HepG2 (cell line): Measurements from ENCODE around the gene MFNG. TPM values are rescaled to one million over a fixed set of nuclear protein-coding genes. Genes with fewer than 3 reads are reported as not detected.

Experiments
- ARNT2 ChIP-seq: sonication (generic); formaldehyde crosslinking; IDR thresholded peaks from 2 replicates; pipeline ENCODE4 v1.8.0; 2022; ENCODE audit warnings: mild to moderate bottlenecking, low read depth, missing genetic modification reagents, moderate library complexity
- CENPX ChIP-seq: sonication (generic); formaldehyde crosslinking; IDR thresholded peaks from 2 replicates; pipeline ENCODE4 v1.9.0; 2021; ENCODE audit warnings: mild to moderate bottlenecking, missing genetic modification reagents, moderate library complexity
- EED ChIP-seq: sonication (generic); formaldehyde crosslinking; IDR thresholded peaks from 2 replicates; pipeline ENCODE4 v1.5.0; 2020; ENCODE audit warnings: mild to moderate bottlenecking, missing genetic modification reagents
- ELK4 ChIP-seq: sonication (generic); formaldehyde crosslinking; IDR thresholded peaks from 2 replicates; pipeline ENCODE4 v1.9.0; 2021; ENCODE audit warnings: missing genetic modification reagents, borderline replicate concordance
- GATAD1 ChIP-seq: IDR thresholded peaks from 2 replicates; pipeline ENCODE4 v1.6.1; 2016; ENCODE audit warnings: missing genetic modification reagents, missing compliant biosample characterization
- HOXA3 ChIP-seq: sonication (generic); formaldehyde crosslinking; IDR thresholded peaks from 2 replicates; pipeline ENCODE4 v1.5.0; 2020; ENCODE audit warnings: missing genetic modification reagents
- MTA3 ChIP-seq: sonication (generic); formaldehyde crosslinking; IDR thresholded peaks from 2 replicates; pipeline ENCODE4 v1.4.0; 2020; ENCODE audit warnings: missing genetic modification reagents
- NFKB2 ChIP-seq: sonication (generic); formaldehyde crosslinking; IDR thresholded peaks from 2 replicates; pipeline ENCODE4 v1.4.0; 2020; ENCODE audit warnings: missing genetic modification reagents, borderline replicate concordance
- NFKBIZ ChIP-seq: IDR thresholded peaks from 2 replicates; pipeline ENCODE4 v1.6.1; 2018; ENCODE audit warnings: missing genetic modification reagents, missing compliant biosample characterization
- NR2F6 ChIP-seq, 2 experiments: IDR thresholded peaks; 2 replicates each; pipeline ENCODE4 v1.6.1; 2016; ENCODE audit warnings: antibody characterized with exemption in 1 of 2, mild to moderate bottlenecking in 1 of 2
- RBM39 ChIP-seq: fragments of 200-400 bp; formaldehyde crosslinking; IDR thresholded peaks from one replicate; pipeline ENCODE4 v1.6.1; 2018; ENCODE audit warnings: antibody characterized with exemption, mild to moderate bottlenecking, low read depth, low read length; ENCODE audit not compliant: poor library complexity, severe bottlenecking
- RFXANK ChIP-seq: IDR thresholded peaks from 2 replicates; pipeline ENCODE4 v1.6.1; 2016
- SETDB1 ChIP-seq: sonication (generic); formaldehyde crosslinking; IDR thresholded peaks from 2 replicates; pipeline ENCODE4 v1.5.1; 2020; ENCODE audit warnings: missing genetic modification reagents, mild to moderate bottlenecking, borderline replicate concordance
- TSC22D2 ChIP-seq: sonication (generic); formaldehyde crosslinking; IDR thresholded peaks from 2 replicates; pipeline ENCODE4 v1.5.1; 2020; ENCODE audit warnings: missing genetic modification reagents, mild to moderate bottlenecking, borderline replicate concordance
- ZFP37 ChIP-seq: sonication (generic); formaldehyde crosslinking; IDR thresholded peaks from 2 replicates; pipeline ENCODE4 v1.4.0; 2020; ENCODE audit warnings: missing genetic modification reagents, borderline replicate concordance
- ZNF24 ChIP-seq: fragments of 450-650 bp; IDR thresholded peaks from 2 replicates; pipeline ENCODE4 v1.6.1; 2017; ENCODE audit warnings: antibody characterized with exemption, mild to moderate bottlenecking
- ZNF576 ChIP-seq: sonication (generic); formaldehyde crosslinking; IDR thresholded peaks from 2 replicates; pipeline ENCODE4 v1.4.0; 2020; ENCODE audit warnings: mild to moderate bottlenecking, missing genetic modification reagents
- ZNF660 ChIP-seq: sonication (generic); formaldehyde crosslinking; IDR thresholded peaks from 2 replicates; pipeline ENCODE4 v1.5.1; 2020; ENCODE audit warnings: mild to moderate bottlenecking, low read depth, missing genetic modification reagents, borderline replicate concordance
- ZSCAN12 ChIP-seq: sonication (generic); formaldehyde crosslinking; IDR thresholded peaks from 2 replicates; pipeline ENCODE4 v1.9.0; 2021; ENCODE audit warnings: mild to moderate bottlenecking, missing genetic modification reagents
- polyA plus RNA-seq, 8 experiments: library from polyadenylated mRNA; depleted of rRNA in 3 of 8; stranded (reverse) in 7 of 8; unstranded in 1 of 8; fragments of >200 nt; fragmentation: Illumina TruSeq in 4 of 8; extraction: Trizol in 4 of 8; gene quantifications; 2 replicates each; pipeline versions ENCODE4 v1.2.1 to v1.2.3, GENCODE V29; 2011 to 2016; ENCODE audit warnings: low read depth in 4 of 8, missing spikeins in 1 of 8, mixed read lengths in 1 of 8; ENCODE audit not compliant: insufficient read depth in 1 of 8
- total RNA-seq, 5 experiments: library from RNA; depleted of rRNA; stranded (reverse); fragments of >200 nt; fragmentation: Illumina TruSeq; extraction: Trizol; gene quantifications; 2 replicates each; pipeline ENCODE4 v1.2.3, GENCODE V29; 2016; ENCODE audit warnings: low read depth in 1 of 5
- TF ChIP-seq, protein P1 (sequence below): sonication (generic); formaldehyde crosslinking; IDR thresholded peaks from 2 replicates; pipeline ENCODE4 v1.5.0; 2020; ENCODE audit warnings: missing genetic modification reagents, mild to moderate bottlenecking, borderline replicate concordance
- TF ChIP-seq, protein P2 (sequence below): sonication (generic); formaldehyde crosslinking; IDR thresholded peaks from 2 replicates; pipeline ENCODE4 v1.8.1; 2023; ENCODE audit warnings: mild to moderate bottlenecking, moderate library complexity, missing genetic modification reagents
- TF ChIP-seq, protein P3 (sequence below): sonication (generic); formaldehyde crosslinking; IDR thresholded peaks from 2 replicates; pipeline ENCODE4 v1.4.0; 2020; ENCODE audit warnings: low read depth, mild to moderate bottlenecking, missing genetic modification reagents
- TF ChIP-seq, protein P4 (sequence below): IDR thresholded peaks from 2 replicates; pipeline ENCODE4 v1.6.1; 2016

Gene MFNG
- total and polyA plus RNA-seq, 2 of the 13 experiments (the other 11 are each of a cell fraction or from before 2014, with no cell fraction given) = 1.0 to 11.7 TPM

DNA sequence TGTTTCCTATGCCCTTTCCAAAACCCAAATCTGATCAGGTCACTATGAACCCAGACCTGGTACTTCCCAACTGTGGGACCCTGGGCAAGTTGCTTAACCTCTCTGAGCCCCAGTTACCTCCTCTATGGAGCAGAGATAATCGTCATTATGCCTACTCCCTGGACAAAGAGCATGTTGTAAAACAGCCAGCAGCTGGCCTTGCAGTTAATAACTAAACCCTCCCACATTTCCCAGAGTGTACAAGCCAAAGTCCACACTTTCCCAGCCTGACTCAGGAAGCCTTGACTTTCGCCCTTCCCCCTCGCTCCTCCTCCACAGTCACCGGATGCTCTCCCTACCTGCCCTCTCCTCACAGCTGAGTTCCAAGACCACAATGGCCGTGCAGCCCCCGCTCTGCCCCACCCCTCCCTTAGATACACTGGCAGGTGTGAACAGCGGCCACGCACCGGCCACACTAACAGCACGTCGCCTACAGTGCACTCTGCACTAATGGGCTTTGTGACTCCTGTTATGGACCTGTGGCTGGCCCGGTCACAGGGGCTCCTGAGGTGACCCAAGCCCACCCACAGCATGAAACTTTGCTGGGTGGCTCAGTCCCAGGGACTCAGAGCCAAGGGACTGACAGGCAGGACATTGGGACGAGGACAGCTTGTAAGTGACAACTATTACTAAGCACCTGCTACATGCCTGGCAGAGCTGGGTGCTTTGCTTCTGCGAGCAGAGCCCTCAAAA lies 15.6 kb upstream of the MFNG start (continued):
- TF ChIP-seq, protein P1, sequence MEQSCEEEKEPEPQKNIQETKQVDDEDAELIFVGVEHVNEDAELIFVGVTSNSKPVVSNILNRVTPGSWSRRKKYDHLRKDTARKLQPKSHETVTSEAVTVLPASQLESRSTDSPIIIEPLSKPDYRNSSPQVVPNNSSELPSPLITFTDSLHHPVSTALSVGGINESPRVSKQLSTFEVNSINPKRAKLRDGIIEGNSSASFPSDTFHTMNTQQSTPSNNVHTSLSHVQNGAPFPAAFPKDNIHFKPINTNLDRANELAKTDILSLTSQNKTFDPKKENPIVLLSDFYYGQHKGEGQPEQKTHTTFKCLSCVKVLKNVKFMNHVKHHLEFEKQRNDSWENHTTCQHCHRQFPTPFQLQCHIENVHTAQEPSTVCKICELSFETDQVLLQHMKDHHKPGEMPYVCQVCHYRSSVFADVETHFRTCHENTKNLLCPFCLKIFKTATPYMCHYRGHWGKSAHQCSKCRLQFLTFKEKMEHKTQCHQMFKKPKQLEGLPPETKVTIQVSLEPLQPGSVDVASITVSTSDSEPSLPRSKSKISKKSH (CRISPR knock-in tag) = peak; percentile 83; the same call in 1 of the 2 replicates
- TF ChIP-seq ELK4 (CRISPR knock-in tag) (0 out of 2 replicates have a peak, but pooled peaks have one; percentile 66), TSC22D2 (CRISPR knock-in tag) (peak; percentile 81), ZNF576 (peak; percentile 67; the same call in 1 of the 2 replicates), ZSCAN12 (0 out of 2 replicates have a peak, but pooled peaks have one; percentile 48), HOXA3 (CRISPR knock-in tag) (peak; percentile 95), ZNF660 (peak; percentile 90; the same call in 1 of the 2 replicates), SETDB1 (CRISPR knock-in tag) (no peak), CENPX (CRISPR knock-in tag) (no peak), EED (CRISPR knock-in tag) (peak; percentile 45; the same call in 1 of the 2 replicates), NFKB2 (CRISPR knock-in tag) (peak; percentile 90; the same call in 1 of the 2 replicates), ZNF24 (no peak), ZFP37 (no peak), RBM39 (no peak), NFKBIZ (CRISPR knock-in tag) (peak; percentile 84; the same call in 1 of the 2 replicates), RFXANK (CRISPR knock-in tag) (no peak; the same call in 1 of the 2 replicates), ARNT2 (peak; percentile 84; the same call in 1 of the 2 replicates), NR2F6 (IDR thresholded peaks at IDR 0.05) (peak; percentile 84), NR2F6 (CRISPR knock-in tag; IDR thresholded peaks at IDR 0.05) (peak; percentile 94), MTA3 (no peak), GATAD1 (CRISPR knock-in tag) (peak; percentile 73)
- TF ChIP-seq, protein P2, sequence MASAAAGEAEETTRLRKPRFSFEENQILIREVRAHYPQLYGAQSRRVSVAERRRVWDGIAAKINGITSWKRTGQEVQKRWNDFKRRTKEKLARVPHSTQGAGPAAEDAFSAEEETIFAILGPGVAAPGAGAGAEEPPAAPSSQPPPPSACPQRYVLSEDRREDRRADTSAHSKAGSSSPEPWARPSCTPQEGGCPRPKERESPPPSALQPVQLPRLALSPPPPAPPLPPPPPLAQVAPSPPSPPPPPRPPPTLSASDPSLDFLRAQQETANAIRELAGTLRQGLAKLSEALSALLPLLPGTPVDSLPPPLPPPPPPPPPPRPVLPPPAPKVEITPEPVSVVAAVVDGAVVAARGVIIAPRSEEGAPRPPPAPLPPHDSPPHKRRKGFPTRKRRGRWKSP = peak; percentile 93; the same call in 1 of the 2 replicates
- TF ChIP-seq, protein P3, sequence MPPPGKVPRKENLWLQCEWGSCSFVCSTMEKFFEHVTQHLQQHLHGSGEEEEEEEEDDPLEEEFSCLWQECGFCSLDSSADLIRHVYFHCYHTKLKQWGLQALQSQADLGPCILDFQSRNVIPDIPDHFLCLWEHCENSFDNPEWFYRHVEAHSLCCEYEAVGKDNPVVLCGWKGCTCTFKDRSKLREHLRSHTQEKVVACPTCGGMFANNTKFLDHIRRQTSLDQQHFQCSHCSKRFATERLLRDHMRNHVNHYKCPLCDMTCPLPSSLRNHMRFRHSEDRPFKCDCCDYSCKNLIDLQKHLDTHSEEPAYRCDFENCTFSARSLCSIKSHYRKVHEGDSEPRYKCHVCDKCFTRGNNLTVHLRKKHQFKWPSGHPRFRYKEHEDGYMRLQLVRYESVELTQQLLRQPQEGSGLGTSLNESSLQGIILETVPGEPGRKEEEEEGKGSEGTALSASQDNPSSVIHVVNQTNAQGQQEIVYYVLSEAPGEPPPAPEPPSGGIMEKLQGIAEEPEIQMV = peak; percentile 80; the same call in 1 of the 2 replicates
- TF ChIP-seq, protein P4, sequence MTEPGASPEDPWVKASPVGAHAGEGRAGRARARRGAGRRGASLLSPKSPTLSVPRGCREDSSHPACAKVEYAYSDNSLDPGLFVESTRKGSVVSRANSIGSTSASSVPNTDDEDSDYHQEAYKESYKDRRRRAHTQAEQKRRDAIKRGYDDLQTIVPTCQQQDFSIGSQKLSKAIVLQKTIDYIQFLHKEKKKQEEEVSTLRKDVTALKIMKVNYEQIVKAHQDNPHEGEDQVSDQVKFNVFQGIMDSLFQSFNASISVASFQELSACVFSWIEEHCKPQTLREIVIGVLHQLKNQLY (CRISPR knock-in tag) = peak; percentile 99
